ENCODE results near the gene ODAD3.
"Not testable (repeated sequence)": the region's sequence is repeated elsewhere in the genome, so short reads cannot be mapped to it uniquely, and the experiment has no call there.

The ODAD3 gene

GRCh38 chr19:11434703-11435056, 241 bp downstream of the ODAD3 start:
- DNase-seq: no peak

GRCh38 chr19:11433526-11433925, 1.4 kb downstream of the ODAD3 start:
- DNase-seq: not testable (repeated sequence)

- DNase-seq: no peak
These were observed 8.3 kb downstream of the ODAD3 start for GRCh38 chr19:11426656-11427055.

- DNase-seq: no peak
These were observed 9.0 kb downstream of the ODAD3 start for GRCh38 chr19:11425719-11426457.

- no peak for DNase-seq
These were observed 11.1 kb downstream of the ODAD3 start for GRCh38 chr19:11423791-11424181.

GRCh38 chr19:11423164-11423790, 11.6 kb downstream of the ODAD3 start:
- no peak for DNase-seq

GRCh38 chr19:11422163-11423065, 12.5 kb downstream of the ODAD3 start:
- DNase-seq: no peak

GRCh38 chr19:11421371-11422098, 13.4 kb downstream of the ODAD3 start:
- DNase-seq: no peak

- DNase-seq: no peak
These were observed 14.2 kb downstream of the ODAD3 start for GRCh38 chr19:11420429-11421370.

- DNase-seq: no peak
These were observed 16.1 kb downstream of the ODAD3 start, which contains the start of gene RGL3 for GRCh38 chr19:11418549-11419506. RGL3 (minus strand) TSS chr19:11419314; CDS start chr19:11419278, 36 bp downstream.

- no peak for DNase-seq
These were observed 16.8 kb downstream of the ODAD3 start for GRCh38 chr19:11418094-11418548.

GRCh38 chr19:11416346-11417052, 18.4 kb downstream of the ODAD3 start:
- DNase-seq: no peak

GRCh38 chr19:11414544-11414943, 20.4 kb downstream of the ODAD3 start:
- DNase-seq: no peak

- no peak for DNase-seq
These were observed 24.2 kb downstream of the ODAD3 start for GRCh38 chr19:11410682-11411081.

- DNase-seq: no peak
These were observed 26.3 kb downstream of the ODAD3 start for GRCh38 chr19:11408591-11408990.

- not testable (repeated sequence) for DNase-seq
These were observed 28.2 kb downstream of the ODAD3 start for GRCh38 chr19:11406703-11407236.

- DNase-seq: no peak
These were observed 28.9 kb downstream of the ODAD3 start for GRCh38 chr19:11405846-11406643.

- no peak for DNase-seq
These were observed 30.2 kb downstream of the ODAD3 start for GRCh38 chr19:11404588-11405222.
